ENCODE data around the gene GPBP1L1. TPM values are rescaled to one million over a fixed set of nuclear protein-coding genes. Genes with fewer than 3 reads are reported as not detected.

GPBP1L1 gene
- total RNA-seq, 1 experiment from 2014 or later: 124 TPM

DNA sequence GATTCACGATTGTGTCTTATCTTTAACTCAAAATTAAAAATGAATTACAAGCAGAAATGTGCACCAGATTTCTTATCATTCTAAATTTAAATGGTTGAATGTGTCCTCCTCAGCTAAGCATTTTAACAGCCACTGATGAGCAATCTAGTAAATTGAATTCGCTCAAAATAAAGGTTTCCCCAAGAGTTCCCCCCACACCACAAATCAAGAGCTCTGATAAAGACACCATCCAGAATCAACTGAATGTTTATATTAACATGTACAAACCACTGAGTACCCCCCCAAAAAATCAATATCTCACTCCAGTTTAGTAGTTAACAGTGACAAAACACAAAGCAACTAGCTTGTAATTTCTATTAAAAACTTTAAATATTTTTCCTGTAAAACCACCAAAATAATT lies 1.9 kb downstream of the GPBP1L1 start:
- peaks cover 18% of the 10 kb centered on the region for H3F3A ChIP-seq (ENCODE audit: insufficient read depth, low read depth)
- H3K4me2 ChIP-seq: peak overlapping the region; percentile 91
- no peak overlapping the region for H3K27ac ChIP-seq
- H3K36me3 ChIP-seq (ENCODE audit: low read depth): 0 out of 2 replicates have a peak, but pooled peaks cover 6% of the 10 kb centered on the region
- ChIA-PET POLR2A (ENCODE audit: unreplicated experiment) (interaction anchor here (0.7 kb wide), 1 partner anchor 116 kb away, joined by 5 read pairs; no protein-coding TSS in a partner anchor), CTCF (no interaction called here)
- TF ChIP-seq, protein P1, sequence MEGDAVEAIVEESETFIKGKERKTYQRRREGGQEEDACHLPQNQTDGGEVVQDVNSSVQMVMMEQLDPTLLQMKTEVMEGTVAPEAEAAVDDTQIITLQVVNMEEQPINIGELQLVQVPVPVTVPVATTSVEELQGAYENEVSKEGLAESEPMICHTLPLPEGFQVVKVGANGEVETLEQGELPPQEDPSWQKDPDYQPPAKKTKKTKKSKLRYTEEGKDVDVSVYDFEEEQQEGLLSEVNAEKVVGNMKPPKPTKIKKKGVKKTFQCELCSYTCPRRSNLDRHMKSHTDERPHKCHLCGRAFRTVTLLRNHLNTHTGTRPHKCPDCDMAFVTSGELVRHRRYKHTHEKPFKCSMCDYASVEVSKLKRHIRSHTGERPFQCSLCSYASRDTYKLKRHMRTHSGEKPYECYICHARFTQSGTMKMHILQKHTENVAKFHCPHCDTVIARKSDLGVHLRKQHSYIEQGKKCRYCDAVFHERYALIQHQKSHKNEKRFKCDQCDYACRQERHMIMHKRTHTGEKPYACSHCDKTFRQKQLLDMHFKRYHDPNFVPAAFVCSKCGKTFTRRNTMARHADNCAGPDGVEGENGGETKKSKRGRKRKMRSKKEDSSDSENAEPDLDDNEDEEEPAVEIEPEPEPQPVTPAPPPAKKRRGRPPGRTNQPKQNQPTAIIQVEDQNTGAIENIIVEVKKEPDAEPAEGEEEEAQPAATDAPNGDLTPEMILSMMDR (conservative IDR thresholded peaks at IDR 0.05): no peak
- TF ChIP-seq EZH2 (IDR thresholded peaks at IDR 0.05; ENCODE audit: low read depth): no peak
- no TSS peak for BruUV-seq (replicated peaks)
- no peaks in the 10 kb centered on the region for H3K9me3 ChIP-seq (ENCODE audit: insufficient read depth, low read depth)
- H3K27me3 ChIP-seq (ENCODE audit: insufficient read depth, low read depth): no peaks in the 10 kb centered on the region
- no peak for DNase-seq
- H2AFZ ChIP-seq: no peak overlapping the region
- H3K79me2 ChIP-seq (ENCODE audit: low read depth): peaks cover 88% of the 10 kb centered on the region
- peaks cover 13% of the 10 kb centered on the region for H3K4me1 ChIP-seq (replicated peaks; ENCODE audit: insufficient read depth)
- intact Hi-C loops (cut with micrococcal nuclease; ENCODE audit: unreplicated experiment): loop anchor here (10.0 kb wide), 2 partner anchors 560 to 1010 kb away; partner anchors contain the start of genes ARMH1, RAD54L and TMEM53
- peaks cover 49% of the 10 kb centered on the region for H4K20me1 ChIP-seq (ENCODE audit: insufficient read depth)
- H3K4me3 ChIP-seq: peak overlapping the region; percentile 94; the same call in 1 of the 2 replicates
- H3K9me2 ChIP-seq (ENCODE audit: insufficient read depth): no peaks in the 10 kb centered on the region

DNA sequence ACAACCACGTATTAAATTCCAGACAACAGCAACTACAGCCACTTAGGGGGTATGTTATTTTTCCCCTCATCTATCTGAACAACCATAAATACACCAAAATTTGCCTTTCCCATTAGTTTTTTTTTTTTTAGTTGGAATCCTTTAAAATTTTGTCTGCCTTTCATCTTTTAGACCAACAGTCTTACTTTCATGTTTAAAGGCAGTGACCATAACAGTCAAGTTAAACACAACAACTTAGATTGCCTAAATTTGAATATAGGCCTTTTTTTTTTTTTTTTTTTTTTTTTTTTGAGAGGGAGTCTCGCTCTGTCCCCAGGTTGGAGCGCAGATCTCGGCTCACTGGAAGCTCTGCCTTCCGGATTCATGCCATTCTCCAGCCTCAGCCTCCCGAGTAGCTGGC lies 3.4 kb downstream of the GPBP1L1 start:
- DNase-seq: no peak
- no peak overlapping the region for H3K27ac ChIP-seq
- H3F3A ChIP-seq (ENCODE audit: insufficient read depth, low read depth): peaks cover 7% of the 10 kb centered on the region; the same call in 1 of the 2 replicates
- H3K4me3 ChIP-seq: no peak overlapping the region
- no TSS peak for BruUV-seq (replicated peaks)
- peaks cover 8% of the 10 kb centered on the region for H3K4me1 ChIP-seq (replicated peaks; ENCODE audit: insufficient read depth)
- no peaks in the 10 kb centered on the region for H3K9me3 ChIP-seq (ENCODE audit: insufficient read depth, low read depth)
- 0 out of 2 replicates have a peak, but pooled peaks cover 6% of the 10 kb centered on the region for H3K36me3 ChIP-seq (ENCODE audit: low read depth)
- H4K20me1 ChIP-seq (ENCODE audit: insufficient read depth): peaks cover 64% of the 10 kb centered on the region
- POLR2A ChIA-PET (ENCODE audit: unreplicated experiment): no interaction called here
- H2AFZ ChIP-seq: no peak overlapping the region
- peak overlapping the region; percentile 29; the same call in 1 of the 2 replicates for H3K4me2 ChIP-seq
- CTCF ChIA-PET: interaction anchor here (0.6 kb wide), 1 partner anchor 25 kb away, joined by 3 read pairs; no protein-coding TSS in a partner anchor
- H3K27me3 ChIP-seq (ENCODE audit: insufficient read depth, low read depth): no peaks in the 10 kb centered on the region
- TF ChIP-seq, protein P1 (conservative IDR thresholded peaks at IDR 0.05): no peak
- no peak for TF ChIP-seq EZH2 (IDR thresholded peaks at IDR 0.05; ENCODE audit: low read depth)
- peaks cover 89% of the 10 kb centered on the region for H3K79me2 ChIP-seq (ENCODE audit: low read depth)
- intact Hi-C loops (cut with micrococcal nuclease; ENCODE audit: unreplicated experiment): loop anchor here (10.0 kb wide), 2 partner anchors 562 to 1008 kb away; partner anchors contain the start of genes ARMH1, RAD54L and TMEM53
- H3K9me2 ChIP-seq (ENCODE audit: insufficient read depth): no peaks in the 10 kb centered on the region

DNA sequence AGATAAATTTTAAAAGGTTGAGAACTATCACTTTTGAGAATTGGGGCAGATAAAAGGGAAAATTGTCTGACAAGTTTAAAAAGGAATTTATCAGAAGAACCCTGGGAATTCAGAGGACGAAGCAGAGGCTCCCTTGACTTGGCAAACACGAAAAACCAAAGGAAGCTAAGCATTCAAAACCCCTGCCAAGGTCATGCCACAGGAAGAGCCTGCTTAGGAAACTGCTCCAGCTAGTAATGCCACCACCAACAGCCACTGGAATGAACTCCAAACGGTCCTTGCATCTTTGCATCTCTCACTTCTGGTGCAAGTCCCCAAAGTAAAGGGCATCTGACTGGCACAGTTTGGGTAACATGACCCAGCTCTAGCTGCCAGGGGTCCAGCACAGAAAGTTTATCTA lies 7.2 kb downstream of the GPBP1L1 start:
- Histone ChIP-seq H3K27me3 (ENCODE audit: insufficient read depth, low read depth) (no peaks in the 10 kb centered on the region), H3K36me3 (ENCODE audit: low read depth) (0 out of 2 replicates have a peak, but pooled peaks cover 11% of the 10 kb centered on the region), H3K4me1 (replicated peaks; ENCODE audit: insufficient read depth) (peaks cover under 1% of the 10 kb centered on the region; the same call in 1 of the 2 replicates), H3F3A (ENCODE audit: insufficient read depth, low read depth) (no peaks in the 10 kb centered on the region), H3K4me2 (no peak overlapping the region), H3K9me3 (ENCODE audit: insufficient read depth, low read depth) (no peaks in the 10 kb centered on the region), H2AFZ (no peak overlapping the region), H4K20me1 (ENCODE audit: insufficient read depth) (peaks cover 87% of the 10 kb centered on the region), H3K9me2 (ENCODE audit: insufficient read depth) (no peaks in the 10 kb centered on the region), H3K4me3 (no peak overlapping the region), H3K27ac (no peak overlapping the region), H3K79me2 (ENCODE audit: low read depth) (peaks cover 99% of the 10 kb centered on the region)
- TF ChIP-seq, protein P1 (conservative IDR thresholded peaks at IDR 0.05): no peak
- TF ChIP-seq EZH2 (IDR thresholded peaks at IDR 0.05; ENCODE audit: low read depth): no peak
- no TSS peak for BruUV-seq (replicated peaks)
- no peak for DNase-seq
- ChIA-PET POLR2A (ENCODE audit: unreplicated experiment) (interaction anchor here (1.2 kb wide), 1 partner anchor 12 kb away, joined by 8 read pairs; no protein-coding TSS in a partner anchor), CTCF (no interaction called here)
- intact Hi-C loops (cut with micrococcal nuclease; ENCODE audit: unreplicated experiment): no loop called here
